Measurements from ENCODE around the gene SLC25A15.
"Not testable (repeated sequence)": the region's sequence is repeated elsewhere in the genome, so short reads cannot be mapped to it uniquely, and the experiment has no call there.

Gene SLC25A15

DNA sequence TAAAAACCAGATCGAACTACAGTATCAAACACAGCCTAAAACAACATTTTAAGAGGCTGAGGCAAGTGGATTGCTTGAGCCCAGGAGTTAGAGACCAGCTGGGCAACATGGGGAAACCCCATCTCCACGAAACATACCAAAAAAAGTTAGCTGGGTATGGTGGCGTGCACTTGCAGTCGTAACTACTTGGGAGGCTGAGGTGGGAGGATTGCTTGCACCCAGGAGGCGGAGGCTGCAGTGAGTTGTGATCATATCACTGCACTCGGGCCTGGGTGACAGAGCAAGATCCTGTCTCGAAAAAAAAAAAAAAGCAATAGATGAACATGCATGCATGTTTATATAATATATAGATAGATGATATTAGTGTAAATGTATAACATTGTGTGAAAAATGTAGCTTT is 13.2 kb upstream of the SLC25A15 start:
- H3K4me1 Mint-ChIP-seq (ENCODE audit: low read depth) = peaks cover 27% of the 10 kb centered on the region
- H3K9me3 Mint-ChIP-seq = no peaks in the 10 kb centered on the region
- peak overlapping the region; percentile 83 for H3K4me3 Mint-ChIP-seq
- no peaks in the 10 kb centered on the region for H3K36me3 Mint-ChIP-seq (ENCODE audit: low read depth)
- no peaks in the 10 kb centered on the region for H3K27me3 Mint-ChIP-seq (ENCODE audit: low read depth)
- H3K27ac Mint-ChIP-seq = peak overlapping the region; percentile 99

DNA sequence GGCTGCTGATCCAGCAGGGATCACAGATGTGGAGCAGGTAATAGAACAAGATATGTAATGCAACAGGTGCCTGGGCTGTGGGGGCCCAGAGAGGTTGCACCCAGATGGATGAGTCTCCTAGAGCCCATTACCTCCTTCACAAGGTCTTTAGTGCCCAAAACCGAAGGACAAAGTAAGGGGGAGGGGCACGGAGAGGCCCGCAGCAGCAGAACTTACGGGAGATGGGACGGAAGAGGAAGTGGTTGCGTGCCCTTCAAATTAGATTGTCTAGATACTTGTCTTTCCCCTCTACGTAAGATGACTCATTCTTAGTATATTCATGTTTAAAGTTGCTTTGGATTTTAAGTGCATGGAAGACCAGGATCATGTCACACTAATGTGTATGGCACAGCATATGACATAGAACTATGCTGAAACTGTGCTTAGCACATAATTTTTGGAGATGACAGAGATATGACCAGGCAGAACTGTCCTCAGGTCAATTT is 12.7 kb upstream of the SLC25A15 start:
- Mint-ChIP-seq H3K36me3 (ENCODE audit: low read depth) (no peaks in the 10 kb centered on the region), H3K9me3 (no peaks in the 10 kb centered on the region), H3K27ac (peak overlapping the region; percentile 99), H3K27me3 (ENCODE audit: low read depth) (no peaks in the 10 kb centered on the region), H3K4me3 (peak overlapping the region; percentile 83), H3K4me1 (ENCODE audit: low read depth) (peaks cover 25% of the 10 kb centered on the region)

DNA sequence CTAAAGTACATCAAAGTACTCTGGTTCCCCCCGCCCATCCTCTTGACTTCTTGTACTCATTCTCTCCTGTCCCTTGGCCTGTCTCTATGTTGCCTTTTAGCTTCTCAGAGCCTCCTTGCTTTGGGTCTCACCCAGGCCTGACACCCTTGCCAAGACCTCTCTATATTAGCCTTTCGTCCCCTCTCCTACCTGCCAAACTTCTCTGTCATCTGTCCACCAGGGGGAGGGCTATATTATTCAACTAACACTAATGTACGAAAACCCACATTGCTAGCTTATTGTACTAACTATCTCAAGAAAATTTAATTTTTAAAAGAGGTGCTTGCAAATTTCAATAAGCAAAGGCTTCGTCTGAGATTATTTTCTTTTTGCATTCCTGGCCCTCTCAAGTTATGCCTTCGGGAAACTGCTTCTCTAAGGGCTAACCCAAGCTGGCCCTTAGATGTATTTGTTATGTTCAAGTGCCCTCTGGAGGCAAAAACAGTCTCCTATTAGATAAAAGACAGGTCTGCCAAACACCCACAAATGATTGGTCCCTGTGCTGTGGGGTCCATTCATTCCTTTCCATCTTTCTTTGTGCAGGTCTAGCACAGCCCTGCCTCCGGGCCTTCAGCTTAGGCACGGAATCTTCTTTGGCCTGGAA is 12.1 kb upstream of the SLC25A15 start:
- H3K9me3 Mint-ChIP-seq = no peaks in the 10 kb centered on the region
- peaks cover 25% of the 10 kb centered on the region for H3K4me1 Mint-ChIP-seq (ENCODE audit: low read depth)
- H3K27me3 Mint-ChIP-seq (ENCODE audit: low read depth) = no peaks in the 10 kb centered on the region
- H3K36me3 Mint-ChIP-seq (ENCODE audit: low read depth) = no peaks in the 10 kb centered on the region
- peak overlapping the region; percentile 99 for H3K27ac Mint-ChIP-seq
- H3K4me3 Mint-ChIP-seq = peak overlapping the region; percentile 83

DNA sequence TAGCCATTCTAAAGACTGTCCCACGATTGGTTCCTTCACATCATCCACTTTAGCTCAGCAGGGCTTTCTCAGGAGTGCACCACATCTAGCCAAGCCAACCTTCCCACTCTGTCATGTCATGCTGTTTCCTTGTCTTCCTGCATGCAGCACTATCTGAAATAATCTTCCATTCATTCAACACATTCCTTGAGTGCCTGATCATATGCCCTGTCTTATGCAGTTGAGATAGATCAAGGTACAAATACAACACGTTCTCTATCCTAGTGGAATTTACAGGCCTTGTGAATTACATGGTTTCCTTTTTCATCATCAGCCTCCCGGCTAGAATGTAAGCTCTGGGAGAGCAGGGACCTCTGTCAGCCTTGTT is 11.6 kb upstream of the SLC25A15 start:
- Mint-ChIP-seq H3K9me3 (no peaks in the 10 kb centered on the region), H3K27ac (peak overlapping the region; percentile 99), H3K27me3 (ENCODE audit: low read depth) (no peaks in the 10 kb centered on the region), H3K4me1 (ENCODE audit: low read depth) (peaks cover 26% of the 10 kb centered on the region), H3K36me3 (ENCODE audit: low read depth) (no peaks in the 10 kb centered on the region), H3K4me3 (no peak overlapping the region)

DNA sequence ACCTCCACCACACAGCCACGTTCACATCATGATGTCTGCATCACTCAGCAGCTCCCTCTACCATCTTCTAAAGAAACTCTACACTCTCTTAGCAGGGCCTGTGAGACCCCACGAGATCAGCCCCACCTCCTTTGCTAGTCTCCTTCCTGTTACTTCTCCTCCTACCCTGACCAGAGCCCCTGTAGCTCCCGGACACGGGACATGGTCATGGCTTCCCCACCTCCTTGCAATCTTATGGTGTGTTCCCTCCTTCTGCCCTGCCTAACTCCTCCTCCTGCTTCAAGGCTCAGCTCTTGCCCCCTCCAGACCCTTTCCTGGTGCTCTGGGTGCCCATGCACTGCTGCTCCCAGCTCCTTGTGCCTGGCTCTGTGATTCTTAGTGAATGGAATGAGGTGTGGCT is 10.4 kb upstream of the SLC25A15 start:
- no peak overlapping the region for H3K4me3 Mint-ChIP-seq
- peaks cover 26% of the 10 kb centered on the region for H3K4me1 Mint-ChIP-seq (ENCODE audit: low read depth)
- no peaks in the 10 kb centered on the region for H3K9me3 Mint-ChIP-seq
- peaks cover 1% of the 10 kb centered on the region for H3K36me3 Mint-ChIP-seq (ENCODE audit: low read depth)
- peak overlapping the region; percentile 53 for H3K27ac Mint-ChIP-seq
- no peaks in the 10 kb centered on the region for H3K27me3 Mint-ChIP-seq (ENCODE audit: low read depth)

DNA sequence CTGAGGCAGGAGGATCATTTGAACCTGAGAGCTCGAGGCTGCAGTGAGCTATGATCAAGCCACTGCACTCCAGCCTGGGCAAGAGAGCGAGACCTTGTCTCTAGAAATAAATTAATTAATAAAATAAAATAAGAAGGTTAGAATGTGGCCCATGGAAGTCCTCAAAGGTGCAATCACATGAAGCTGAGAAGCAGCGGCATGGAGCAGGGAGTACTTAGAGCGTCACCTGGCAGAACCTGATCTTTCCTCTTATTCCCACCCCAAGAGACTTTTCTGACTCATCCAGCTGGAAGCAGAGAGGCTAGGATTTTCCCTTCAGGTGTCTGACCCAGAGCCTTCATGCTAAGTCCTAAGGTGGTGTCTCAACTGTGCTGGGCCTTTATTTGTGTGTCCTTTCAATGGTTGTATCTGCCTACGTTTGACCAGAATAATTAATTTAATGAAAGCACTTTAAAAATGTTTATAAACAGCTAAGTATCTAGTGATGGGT is 9.6 kb upstream of the SLC25A15 start:
- Mint-ChIP-seq H3K4me3 (no peak overlapping the region), H3K27ac (no peak overlapping the region)

DNA sequence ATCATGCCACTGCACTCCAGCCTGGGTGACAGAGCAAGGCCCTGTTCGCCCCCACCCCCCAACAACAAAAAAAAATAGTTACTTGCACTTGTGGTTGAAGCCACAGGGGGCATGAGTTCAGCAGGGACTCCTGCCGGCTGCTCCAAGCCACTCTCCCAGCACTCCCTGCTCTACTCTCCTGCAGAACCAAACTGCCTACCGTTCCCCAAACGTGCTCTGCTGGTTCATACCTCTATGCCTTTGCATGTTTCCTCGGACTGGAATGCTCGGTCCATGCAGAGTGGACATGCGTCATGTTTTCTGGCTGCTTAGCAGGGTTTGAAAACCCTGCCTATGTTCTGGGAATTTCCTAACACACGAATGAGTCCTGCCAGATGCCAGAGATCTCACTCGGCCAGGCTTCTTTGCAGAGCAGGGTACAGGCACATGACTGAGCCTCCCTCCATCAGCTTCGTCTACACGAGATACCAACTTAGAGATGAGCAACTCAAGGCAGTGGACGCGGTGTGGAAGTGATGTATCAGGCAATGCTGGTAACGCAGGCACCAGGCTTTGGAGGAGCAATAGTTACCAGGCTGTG is 8.5 kb upstream of the SLC25A15 start:
- Mint-ChIP-seq H3K4me3 (no peak overlapping the region), H3K27ac (no peak overlapping the region), H3K36me3 (ENCODE audit: low read depth) (peaks cover 1% of the 10 kb centered on the region), H3K27me3 (ENCODE audit: low read depth) (no peaks in the 10 kb centered on the region), H3K9me3 (no peaks in the 10 kb centered on the region), H3K4me1 (ENCODE audit: low read depth) (peaks cover 20% of the 10 kb centered on the region)

More for the DNA sequence above, 9.6 kb upstream of the SLC25A15 start:
- no peaks in the 10 kb centered on the region for H3K9me3 Mint-ChIP-seq
- peaks cover 26% of the 10 kb centered on the region for H3K4me1 Mint-ChIP-seq (ENCODE audit: low read depth)
- H3K36me3 Mint-ChIP-seq (ENCODE audit: low read depth) = peaks cover 1% of the 10 kb centered on the region
- H3K27me3 Mint-ChIP-seq (ENCODE audit: low read depth) = no peaks in the 10 kb centered on the region

DNA sequence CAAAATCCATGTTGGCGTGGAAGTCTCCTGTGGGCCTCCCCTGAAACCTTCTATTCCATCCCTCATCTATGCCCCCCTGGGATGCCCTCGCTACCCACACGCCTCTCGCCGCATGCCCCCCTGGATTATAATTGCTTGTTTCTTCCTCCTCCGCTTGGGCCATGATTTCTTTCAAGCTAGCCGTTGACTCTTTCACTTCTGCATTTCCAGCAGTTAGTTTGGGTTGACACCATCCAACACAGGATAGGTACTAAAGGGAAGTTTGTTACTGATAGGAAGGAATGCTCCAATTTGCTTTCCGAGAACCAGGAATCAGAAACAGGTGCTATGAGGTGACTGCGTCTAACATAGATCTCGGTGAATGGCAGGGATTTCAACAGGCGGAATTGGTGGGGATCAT is 7.7 kb upstream of the SLC25A15 start:
- no peaks in the 10 kb centered on the region for H3K9me3 Mint-ChIP-seq
- peaks cover 16% of the 10 kb centered on the region for H3K4me1 Mint-ChIP-seq (ENCODE audit: low read depth)
- no peak overlapping the region for H3K27ac Mint-ChIP-seq
- no peaks in the 10 kb centered on the region for H3K27me3 Mint-ChIP-seq (ENCODE audit: low read depth)
- H3K4me3 Mint-ChIP-seq = no peak overlapping the region
- H3K36me3 Mint-ChIP-seq (ENCODE audit: low read depth) = peaks cover 1% of the 10 kb centered on the region

DNA sequence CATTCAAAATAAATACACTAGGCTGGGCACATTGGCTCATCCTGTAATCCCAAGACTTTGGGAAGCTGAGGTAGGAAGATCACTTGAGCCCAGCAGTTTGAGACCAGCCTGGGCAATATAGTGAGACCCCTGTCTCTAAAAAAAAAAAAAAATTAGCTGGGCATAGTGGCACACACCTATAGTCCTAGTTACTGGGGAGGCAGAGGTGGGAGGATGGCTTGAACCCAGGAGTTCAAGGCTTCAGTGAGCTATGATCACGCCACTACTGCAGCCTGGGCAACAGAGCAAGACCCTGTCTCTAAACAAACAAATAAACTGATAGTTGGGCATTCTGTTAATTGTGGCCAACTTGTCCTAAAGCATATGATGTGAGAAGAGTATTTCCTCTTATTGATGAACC is 6.4 kb upstream of the SLC25A15 start:
- not testable (repeated sequence) for H3K9me3 Mint-ChIP-seq; H3K27ac Mint-ChIP-seq; H3K4me3 Mint-ChIP-seq; H3K27me3 Mint-ChIP-seq (ENCODE audit: low read depth); H3K36me3 Mint-ChIP-seq (ENCODE audit: low read depth)
- H3K4me1 Mint-ChIP-seq (ENCODE audit: low read depth) = peaks cover 13% of the 10 kb centered on the region

DNA sequence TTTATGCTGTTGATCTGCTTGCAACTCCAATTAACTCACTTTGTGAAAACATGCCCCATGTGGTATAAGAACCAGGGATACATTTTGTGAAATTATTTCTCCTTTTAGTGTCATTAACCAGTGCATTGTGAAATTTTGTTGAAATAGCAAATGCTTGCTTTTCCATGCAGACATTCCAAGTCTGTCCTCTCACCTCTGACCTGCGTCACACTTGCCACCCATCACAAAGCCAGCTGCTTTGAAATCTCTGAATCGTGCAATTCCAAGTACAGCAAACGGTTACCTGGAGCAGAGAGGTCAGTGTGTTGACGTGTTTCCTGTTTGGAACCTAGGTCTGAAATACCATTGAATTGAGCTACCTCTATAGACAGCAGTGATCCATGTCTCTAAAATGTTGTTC is 4.9 kb upstream of the SLC25A15 start:
- Mint-ChIP-seq H3K36me3 (ENCODE audit: low read depth) (peaks cover 1% of the 10 kb centered on the region), H3K4me3 (no peak overlapping the region), H3K27me3 (ENCODE audit: low read depth) (no peaks in the 10 kb centered on the region), H3K4me1 (ENCODE audit: low read depth) (peaks cover 13% of the 10 kb centered on the region), H3K9me3 (no peaks in the 10 kb centered on the region), H3K27ac (no peak overlapping the region)

DNA sequence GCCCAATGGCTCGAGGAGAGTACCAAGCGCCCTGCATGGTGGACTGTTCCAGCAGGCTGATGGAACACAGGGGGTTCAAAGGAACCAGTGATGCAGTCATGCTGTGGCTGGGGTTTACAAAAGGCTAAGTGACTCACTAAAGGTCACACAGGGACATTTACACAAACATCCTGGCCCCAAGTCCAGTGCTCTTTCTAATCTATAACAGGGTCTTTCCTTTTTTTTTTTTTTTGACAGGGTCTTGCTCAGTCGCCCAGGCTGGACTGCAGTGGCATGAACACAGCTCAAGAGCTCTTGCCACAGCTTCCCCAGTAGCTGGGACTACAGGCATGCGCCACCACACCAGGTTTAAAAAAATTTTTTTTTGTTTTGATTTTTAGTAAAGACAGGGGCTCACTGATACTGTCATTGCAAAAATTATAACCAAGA is 2.8 kb upstream of the SLC25A15 start:
- Mint-ChIP-seq H3K9me3 (no peaks in the 10 kb centered on the region), H3K4me1 (ENCODE audit: low read depth) (peaks cover 13% of the 10 kb centered on the region), H3K27me3 (ENCODE audit: low read depth) (no peaks in the 10 kb centered on the region), H3K27ac (peak overlapping the region; percentile 69), H3K4me3 (no peak overlapping the region), H3K36me3 (ENCODE audit: low read depth) (peaks cover 1% of the 10 kb centered on the region)

DNA sequence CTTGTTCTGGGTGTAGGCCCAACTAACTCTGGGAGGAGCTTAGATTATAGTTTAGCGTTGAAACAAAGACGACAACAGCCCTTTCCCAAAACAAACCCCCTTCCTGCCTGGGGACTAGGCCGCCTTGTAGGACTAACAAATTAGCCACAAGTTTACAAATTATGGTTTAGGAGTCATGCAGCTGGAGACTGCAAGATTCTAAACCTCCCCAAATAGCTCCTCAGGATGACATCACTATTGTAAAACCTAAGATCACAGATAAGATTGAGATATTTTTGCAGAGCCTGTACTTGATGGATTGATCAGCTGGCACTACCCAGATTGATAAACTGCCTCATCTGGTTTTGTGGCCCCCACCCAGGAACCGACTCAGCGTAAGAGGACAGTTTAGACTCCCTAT is 2.3 kb upstream of the SLC25A15 start:
- Mint-ChIP-seq H3K4me1 (ENCODE audit: low read depth) (peaks cover 13% of the 10 kb centered on the region), H3K36me3 (ENCODE audit: low read depth) (peaks cover 1% of the 10 kb centered on the region), H3K4me3 (peak overlapping the region; percentile 21), H3K27ac (peak overlapping the region; percentile 69), H3K27me3 (ENCODE audit: low read depth) (no peaks in the 10 kb centered on the region), H3K9me3 (no peaks in the 10 kb centered on the region)

DNA sequence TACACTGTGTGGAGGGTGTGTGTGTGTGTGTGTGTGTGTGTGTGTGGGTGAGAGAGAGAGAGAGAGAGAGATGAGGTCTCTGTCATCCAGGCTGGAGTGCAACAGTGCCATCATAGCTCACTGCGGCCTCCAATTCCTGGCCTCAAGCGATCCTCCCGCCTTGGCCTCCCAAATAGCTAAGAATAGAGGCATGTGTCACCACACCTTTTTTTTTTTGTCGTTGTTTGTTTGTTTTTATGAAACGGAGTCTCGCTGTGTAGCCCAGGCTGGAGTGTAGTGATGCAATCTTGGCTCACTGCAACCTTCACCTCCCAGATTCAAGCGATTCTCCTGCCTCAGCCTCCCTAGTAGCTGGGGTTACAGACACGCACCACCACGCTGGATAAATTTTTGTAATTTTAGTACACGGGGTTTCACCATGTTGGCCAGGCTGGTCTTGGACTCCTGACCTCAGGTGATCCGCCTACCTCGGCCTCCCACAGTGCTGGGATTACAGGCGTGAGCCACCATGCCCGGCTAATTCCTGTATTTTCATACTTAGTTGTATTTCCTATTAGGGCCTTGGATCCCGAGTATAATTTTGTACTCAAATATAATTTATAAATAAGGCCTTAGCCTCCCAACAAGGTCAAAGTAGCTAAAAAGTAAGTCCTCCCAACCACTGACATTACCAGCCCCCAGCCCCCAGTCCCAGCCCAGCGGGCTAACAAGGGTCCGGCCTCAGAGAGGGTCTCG is 704 bp upstream of the SLC25A15 start:
- H3K27ac Mint-ChIP-seq = peak overlapping the region; percentile 57
- H3K36me3 Mint-ChIP-seq (ENCODE audit: low read depth); H3K27me3 Mint-ChIP-seq (ENCODE audit: low read depth); H3K9me3 Mint-ChIP-seq: not testable (repeated sequence)
- peak overlapping the region; percentile 53 for H3K4me3 Mint-ChIP-seq
- H3K4me1 Mint-ChIP-seq (ENCODE audit: low read depth) = peaks cover 11% of the 10 kb centered on the region

DNA sequence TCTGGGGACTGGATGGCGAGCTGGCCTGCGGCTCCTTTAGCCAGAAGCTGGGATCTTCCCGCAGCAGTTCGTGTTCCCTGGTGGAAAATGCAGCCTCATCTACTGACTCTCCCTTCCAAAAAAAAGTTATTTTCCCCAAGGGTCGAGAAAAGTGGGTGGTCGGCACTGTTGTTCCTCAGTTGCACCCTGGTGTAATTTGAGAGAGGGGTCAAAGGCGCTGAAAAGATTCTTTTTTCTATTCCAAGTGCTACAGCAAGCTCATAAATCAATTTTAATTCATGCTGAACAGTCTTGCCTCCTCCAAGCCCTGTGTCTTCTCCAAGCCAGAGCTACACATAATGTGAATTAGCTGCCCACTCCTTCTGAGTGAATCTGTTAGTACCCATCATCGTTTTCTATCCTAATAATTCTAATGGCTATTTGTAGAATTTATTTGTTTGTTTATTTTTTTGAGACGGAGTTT is 774 bp downstream of the SLC25A15 start:
- no peaks in the 10 kb centered on the region for H3K27me3 Mint-ChIP-seq (ENCODE audit: low read depth)
- no peaks in the 10 kb centered on the region for H3K9me3 Mint-ChIP-seq
- H3K4me3 Mint-ChIP-seq = peak overlapping the region; percentile 70
- H3K27ac Mint-ChIP-seq = peak overlapping the region; percentile 20
- H3K4me1 Mint-ChIP-seq (ENCODE audit: low read depth) = peaks cover 11% of the 10 kb centered on the region
- H3K36me3 Mint-ChIP-seq (ENCODE audit: low read depth) = no peaks in the 10 kb centered on the region

Measured in T-helper 1 cell treated with Interleukin-12 subunit alpha and Interleukin-12 subunit beta and Interleukin-4 antibody, amounts not matched to agents 30 μg/mL and 1 μg/mL, for 36 hours (primary cell).